Activated CD4-positive, alpha-beta T cell treated with anti-CD3 and anti-CD28 coated beads, Interleukin-2, amount 50 U/mL, for 4 hours (primary cell): ENCODE results near the gene ARFGAP1.

Source experiments
- DNase-seq, 2 experiments: peaks; one replicate each; pipeline ENCODE4 v3.0.0-alpha.2; 2020

ARFGAP1 gene

DNA sequence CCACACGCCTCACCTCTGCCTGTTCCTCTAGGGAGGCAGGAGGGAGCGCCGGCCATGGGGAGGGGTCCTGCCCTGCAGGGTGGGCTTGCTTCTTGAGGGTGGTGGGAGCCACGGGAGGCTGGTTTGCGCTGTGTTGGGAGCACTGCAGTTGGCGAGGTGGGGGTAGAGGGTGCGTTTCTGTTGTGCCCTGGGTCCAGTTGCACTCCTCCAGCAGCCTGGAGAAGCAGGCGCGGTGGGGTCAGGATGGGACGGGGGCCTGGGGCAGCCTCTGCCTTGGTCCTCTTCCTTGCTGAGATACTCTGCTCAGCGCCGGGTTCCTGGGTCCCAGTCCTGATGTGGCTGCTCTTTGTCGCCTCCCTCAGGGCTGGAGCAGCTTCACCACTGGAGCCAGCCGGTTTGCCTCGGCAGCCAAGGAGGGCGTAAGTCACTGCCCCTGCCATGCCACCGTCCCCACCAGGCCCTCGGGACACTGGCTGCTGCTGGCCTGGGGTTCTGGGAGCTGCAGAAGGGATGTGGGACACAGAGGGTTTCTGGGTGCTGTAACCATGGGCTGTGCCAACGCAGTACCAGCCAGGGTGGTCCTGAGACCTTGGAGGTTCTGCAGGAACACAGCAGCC lies 8.4 kb downstream of the ARFGAP1 start:
- DNase-seq: no peak

DNA sequence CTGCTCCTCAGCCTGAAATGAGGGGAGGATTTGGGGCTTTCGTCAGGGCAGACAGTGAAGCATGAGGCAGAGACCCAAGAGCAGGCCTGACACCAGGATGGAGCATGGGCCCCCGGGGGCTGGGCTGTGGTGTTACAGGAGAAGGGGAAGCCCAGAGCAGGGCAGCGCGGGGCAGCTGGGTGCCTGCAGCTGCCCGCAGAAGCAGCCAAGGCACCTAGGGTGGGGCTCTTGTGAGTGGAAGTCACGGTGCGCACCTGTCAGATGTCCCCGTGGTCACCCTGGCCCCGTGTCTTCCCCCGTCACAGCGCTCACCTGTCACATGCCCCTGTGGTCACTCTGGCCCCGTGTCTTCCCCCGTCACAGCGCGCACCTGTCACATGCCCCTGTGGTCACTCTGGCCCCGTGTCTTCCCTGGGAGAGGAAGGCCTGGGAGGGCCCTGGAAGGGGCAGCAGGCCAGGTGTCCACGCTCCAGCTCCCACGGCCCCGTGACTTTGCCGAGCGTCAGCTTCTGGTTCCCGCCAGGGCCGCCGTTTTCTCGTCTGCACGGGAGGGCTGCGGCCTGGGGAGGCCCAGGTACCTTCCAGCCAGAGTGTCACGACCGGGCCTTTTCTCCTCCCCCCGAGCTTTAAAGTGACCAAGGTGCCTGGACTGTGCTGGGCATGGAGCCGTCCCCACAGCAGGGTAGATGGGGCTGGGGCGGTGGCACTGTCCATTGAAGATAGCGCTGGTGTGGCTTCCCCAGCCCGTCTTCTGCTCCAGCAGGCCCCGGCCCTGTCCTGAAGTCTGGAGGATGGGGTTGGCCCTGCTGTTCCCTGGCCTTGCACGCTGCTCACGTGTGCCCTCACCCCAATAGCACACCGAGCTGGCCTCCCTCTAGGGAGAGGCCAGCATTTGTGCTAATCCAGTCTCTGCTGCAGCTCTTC lies 9.4 kb downstream of the ARFGAP1 start:
- no peak for DNase-seq

DNA sequence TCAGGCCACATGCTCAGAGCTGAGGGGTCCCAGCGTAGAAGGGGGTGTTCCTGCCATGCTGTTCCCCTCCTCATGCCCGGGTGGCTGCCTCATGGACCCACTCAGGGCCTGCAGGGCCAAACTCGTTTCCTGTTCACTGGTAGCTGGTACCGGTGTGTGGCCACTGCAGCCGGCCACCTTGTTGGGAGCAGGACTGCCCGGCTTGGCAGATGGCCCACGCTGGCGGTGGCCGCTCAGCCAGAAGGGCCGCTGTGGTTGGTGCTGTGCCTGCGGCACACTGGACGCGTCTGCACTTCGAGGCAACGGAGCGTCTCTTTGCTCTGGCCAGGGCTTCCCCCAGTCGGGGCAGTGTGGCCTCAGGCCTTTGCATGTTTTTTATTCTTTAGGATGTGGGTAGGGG lies 10.3 kb downstream of the ARFGAP1 start:
- DNase-seq: no peak

DNA sequence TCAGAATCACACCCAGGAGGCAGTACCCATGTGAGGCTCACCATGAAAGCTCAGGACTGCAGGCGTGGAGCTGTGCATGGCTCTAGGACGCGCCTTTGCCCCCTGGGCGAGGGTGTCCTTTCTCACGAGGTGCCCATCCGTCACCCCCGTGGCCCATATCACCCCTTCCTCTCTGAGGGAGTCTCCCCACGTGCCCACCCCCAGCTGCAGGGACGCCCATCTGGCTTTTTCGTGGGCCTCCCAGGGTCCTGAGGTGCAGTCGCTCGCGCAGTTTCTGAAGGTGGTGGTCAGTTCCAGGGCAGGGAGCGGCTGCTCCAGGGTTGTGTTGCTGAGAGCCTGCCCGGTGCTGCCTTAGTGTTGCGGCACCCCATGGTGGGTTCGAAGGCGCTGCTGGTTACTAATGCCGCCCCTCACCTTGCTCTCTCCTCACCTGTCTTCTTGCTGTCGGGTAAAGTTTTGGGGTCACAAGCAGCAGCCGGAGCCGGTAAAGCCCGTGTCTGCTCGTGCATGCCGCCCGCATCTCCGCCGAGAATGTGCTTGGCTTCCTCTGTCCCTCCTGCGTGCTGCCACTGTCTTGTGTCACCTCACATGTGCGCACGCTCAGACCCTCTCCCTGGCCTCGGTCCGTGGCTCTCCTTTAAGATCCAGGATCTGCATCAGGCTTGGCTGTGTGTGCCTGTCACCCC lies 10.9 kb downstream of the ARFGAP1 start:
- no peak for DNase-seq

DNA sequence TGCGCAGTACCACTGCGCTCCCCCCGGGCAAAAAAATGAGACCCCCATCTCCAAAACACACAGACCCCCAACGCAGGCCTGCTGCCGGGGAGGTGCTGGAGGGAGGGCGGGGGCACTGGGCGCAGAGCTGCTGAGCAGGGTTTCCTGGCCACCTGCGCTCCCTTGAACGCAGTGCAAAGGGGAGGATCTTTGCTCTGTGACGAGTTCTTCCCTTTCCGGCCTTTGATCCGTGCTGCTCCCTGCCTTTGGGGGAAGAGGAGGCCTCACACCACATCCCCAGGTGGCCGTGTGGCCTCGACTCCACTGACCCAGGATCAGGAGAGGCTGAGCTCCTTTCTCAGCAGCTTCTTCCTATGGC lies 11.4 kb downstream of the ARFGAP1 start:
- DNase-seq: no peak

DNA sequence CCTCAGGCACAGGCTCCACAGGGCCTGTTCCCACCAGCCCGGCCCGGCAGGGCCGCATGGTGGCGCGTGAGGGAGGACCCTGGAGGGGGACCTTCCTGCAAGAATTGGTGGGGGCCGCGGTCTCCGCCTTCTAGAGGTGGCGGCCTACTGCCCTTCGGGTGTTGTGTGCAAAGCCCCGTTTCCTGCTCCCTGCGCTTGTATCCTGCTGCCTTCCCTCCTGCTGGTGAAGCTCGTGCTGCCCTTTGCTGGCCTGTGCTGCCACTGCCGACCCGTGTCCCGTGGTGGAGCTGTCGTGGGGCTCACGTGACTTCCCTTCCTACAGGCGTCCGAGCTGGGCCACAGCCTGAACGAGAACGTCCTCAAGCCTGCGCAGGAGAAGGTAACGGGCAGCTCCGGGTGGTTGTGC lies 11.9 kb downstream of the ARFGAP1 start:
- DNase-seq: no peak

DNA sequence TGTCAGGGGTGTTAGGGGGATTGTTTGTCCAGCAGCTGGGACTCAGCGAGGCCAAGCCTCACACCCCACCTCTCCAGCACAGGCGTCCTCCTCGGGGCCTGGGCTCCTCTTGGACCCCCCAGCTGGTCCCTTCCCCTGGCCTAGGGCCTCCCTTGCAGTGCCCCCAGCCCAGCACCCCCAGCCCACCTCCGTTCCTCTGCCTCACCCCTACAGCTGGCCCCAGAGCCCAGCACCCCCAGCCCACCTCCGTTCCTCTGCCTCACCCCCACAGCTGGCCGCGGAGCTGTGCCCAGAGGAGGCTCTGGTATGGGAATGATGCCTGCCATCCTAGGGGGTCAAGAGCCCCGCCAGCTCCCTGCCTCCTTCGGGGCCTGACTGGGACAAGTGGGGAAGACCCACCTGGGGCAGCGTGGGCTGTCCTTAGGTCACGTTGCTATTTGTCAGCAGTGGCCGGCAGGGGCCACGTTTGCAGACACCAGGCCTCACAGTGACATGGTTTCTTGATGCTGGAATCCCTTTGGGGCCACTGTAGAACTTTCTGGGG lies 12.4 kb downstream of the ARFGAP1 start:
- DNase-seq: no peak

DNA sequence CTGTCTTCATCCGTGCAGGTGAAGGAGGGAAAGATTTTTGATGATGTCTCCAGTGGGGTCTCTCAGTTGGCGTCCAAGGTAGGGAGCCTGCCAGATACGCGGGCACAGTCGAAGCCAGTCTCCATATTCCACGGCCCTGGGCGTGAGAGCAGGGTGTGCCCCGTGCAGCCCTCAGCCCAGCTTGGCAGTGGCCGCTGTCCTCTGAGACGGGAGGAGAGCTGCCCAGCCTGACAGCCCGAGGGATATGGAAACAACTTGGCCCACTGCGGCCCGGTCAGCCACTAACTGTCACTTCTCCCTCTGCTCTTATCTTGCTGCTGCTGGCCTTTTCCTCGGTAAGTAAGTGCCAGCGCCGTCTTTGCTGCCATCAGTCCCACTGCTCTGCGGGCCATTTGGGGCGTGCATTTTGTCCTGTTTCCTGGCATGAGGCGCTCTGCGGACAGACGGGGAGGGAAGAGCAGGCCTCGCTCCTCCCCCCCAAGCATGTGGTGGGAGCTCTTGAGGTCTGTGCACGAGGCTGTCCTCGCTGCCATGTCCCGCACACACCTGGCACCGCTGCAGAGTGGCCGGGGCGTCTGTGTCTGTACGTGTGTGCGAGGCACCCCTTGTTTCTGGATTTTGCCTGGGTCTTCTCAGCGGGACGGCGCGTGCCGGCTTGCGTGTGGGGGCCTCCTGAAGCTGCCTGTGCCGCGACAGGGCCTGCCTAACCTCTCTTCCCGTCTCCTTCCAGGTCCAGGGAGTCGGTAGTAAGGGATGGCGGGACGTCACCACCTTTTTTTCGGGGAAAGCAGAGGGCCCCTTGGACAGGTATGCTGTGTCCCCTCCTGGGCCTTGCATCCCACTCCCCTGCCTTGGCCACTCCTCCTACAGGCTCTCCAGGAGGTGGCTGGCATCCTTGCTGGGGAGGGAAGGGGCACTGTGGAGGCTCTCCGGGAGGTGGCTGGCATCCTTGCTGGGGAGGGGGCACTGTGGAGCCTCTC lies 13.3 kb downstream of the ARFGAP1 start:
- no peak for DNase-seq

DNA sequence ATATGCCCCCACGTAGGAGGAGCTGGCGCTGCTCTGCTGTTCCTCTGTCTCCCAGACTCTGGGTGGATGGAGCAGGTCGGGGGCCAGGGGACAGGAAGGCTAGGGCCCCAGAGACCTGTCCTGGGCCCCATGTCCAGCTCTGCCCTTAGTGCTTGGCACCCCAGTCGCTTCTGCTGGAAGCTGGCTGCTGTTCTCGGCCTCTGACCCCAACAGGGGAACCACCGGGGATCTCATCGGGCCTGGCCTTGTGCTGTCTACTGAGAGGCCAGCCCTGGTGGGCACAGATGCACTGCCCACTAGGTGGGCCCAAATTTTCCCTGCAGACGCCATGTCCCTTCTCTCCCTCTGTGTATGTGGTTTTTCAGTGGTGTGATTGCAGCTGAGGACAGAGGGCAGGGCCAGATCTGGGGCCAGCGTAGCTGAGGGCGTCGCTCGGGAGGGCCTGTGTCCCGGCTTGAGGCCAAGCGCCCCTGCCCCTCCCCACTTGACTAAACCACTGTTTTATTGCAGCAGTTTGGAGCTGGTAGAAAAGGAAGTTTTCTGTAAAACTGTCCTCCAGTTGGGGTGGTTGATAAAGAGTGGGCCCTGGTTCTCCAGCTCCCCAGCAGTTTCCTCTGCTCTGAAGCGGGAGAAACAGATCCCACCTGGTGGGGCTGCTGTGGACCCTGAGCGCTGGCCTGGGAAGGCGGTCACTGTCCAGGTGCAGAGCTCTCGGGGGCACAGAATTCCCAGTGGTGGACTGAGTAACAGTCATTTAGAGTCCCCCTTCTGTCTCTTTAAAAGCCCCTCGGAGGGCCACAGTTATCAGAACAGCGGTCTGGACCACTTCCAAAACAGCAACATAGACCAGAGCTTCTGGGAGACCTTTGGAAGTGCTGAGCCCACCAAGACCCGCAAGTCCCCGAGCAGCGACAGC lies 14.4 kb downstream of the ARFGAP1 start:
- DNase-seq: no peak

DNA sequence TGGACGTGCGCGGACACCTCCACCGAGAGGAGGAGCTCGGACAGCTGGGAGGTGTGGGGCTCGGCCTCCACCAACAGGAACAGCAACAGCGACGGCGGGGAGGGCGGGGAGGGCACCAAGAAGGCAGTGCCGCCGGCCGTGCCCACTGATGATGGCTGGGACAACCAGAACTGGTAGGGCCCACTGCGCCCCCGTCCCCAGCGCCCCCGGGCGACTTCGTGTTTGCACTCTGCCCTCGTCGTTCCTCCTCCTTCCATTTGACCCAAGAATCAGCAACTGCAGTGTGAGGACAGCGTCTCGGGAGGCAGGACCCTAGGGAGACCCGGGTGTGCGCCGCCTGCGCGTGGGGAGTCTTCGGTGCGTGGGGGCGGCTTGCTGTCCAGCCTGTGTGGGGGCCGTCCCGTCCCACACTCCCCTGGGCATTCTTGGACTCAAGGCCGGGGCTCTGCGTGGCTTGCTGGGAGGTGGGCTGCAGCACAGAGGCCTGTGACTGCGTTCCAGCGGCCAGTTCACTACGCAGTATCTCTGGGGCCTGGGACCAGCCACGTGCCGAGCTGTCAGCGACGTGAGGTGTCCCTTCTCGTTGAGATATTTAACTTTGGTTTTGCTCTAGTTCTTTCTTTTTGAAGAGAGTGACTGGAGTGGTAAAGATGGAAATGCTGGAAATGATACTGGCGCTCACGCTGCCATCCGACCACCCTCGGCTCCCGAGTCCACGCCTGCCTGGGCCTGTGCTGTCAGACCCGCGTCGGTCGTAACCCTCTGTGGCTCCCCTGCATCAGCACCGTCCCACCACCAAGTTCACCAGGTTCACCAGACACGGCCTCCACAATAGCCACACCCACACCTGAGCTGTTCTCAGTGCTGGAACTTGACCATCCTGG lies 15.3 kb downstream of the ARFGAP1 start:
- no peak for DNase-seq

DNA sequence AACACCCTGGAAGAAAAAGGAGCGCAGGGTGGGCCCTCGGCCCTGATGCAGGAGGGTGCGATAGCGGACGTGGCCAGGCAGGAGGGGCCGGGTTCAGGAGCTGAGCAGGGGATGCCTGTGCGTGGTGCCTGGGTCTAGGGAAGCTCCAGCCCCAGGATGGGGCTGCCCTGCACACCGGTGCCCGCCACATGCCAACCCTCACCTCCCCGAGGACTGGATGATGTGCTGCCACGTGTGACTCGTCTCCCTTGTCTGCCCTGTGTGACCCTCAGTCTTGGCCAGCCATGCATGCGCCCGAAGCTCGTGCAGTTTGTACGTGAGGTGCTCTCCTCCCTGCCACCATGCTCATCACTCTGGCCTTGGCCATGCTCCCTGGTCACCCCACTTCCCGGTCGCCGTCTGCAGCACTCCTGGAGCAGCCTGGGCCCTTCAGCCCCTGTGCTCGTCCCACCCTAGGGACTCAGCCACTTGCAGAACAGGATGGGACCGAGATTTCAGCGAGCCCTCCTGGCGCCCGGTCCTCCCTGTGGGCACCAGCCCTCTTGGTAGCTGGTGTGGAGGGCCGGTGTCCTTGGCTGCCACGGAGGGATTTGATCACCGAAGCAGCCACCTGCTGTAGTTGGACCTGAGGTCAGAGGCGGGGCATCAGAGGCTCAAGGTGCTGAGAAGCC lies 16.1 kb downstream of the ARFGAP1 start:
- no peak for DNase-seq

DNA sequence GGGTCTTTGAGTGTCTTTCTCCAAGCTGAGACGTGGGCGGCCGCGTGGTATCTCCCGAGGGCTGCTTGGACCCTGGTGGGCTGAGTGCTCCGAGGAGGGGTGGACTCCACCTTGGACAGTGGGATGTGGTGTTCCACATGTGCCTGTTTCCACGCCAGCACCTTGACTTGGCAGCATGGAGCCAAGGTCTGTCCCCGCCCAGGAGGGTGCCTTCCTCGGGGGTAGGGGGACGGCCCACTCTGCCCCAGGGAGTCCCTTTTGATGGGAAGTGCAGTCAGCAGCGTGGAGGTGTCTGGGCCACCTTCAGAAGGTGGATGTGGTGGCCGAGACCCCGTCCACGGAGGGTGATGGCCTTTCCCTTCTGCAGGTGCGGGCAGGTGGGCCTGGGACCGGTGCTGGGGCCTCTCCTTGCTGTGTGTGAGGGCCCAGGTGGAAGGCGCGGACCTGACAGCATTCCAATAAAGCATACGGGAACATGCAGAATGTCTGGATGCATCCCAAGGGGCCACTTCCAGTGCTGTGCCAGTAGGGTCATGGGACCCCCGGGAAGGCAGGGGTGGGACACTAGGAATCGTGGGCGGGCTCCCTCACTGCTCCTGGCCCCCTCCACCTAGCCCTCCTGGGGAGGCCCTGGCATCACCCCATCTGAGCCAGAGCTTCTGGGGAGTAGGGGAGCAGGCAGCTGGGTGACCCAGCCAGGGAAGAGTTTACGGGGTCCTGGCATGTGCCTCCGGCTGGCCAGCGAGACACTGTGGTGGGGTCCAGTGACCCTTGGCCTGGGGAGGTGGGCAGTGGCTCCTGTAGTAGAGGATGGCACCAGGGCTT lies 16.9 kb downstream of the ARFGAP1 start:
- DNase-seq: no peak

DNA sequence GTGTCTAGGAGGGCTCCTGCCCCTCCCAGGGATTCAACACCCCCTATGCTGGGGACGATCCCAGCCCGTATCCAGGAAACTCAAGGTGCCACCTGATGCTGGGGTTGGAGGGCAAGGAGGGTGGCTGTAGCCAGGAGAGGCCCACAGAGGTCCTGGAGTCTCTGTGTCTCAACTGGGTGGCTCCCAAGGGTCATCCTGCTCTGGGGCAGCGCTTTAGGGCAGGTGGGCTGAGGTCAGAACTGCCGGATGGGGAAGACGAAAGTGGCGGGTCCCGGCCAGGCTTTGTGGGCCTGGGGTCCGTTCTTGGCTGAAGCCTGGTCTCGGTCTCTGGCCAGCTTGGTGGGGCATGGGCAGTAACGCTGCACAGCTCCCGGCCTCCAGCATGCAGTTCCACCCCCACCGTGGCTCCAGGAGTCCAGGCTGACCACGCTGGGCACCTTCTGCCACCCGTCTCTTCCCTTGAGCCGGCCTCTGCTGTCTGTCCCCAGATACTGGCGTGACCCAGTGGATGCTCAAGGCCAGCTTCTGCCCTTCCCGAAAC lies 17.6 kb downstream of the ARFGAP1 start:
- no peak for DNase-seq

DNA sequence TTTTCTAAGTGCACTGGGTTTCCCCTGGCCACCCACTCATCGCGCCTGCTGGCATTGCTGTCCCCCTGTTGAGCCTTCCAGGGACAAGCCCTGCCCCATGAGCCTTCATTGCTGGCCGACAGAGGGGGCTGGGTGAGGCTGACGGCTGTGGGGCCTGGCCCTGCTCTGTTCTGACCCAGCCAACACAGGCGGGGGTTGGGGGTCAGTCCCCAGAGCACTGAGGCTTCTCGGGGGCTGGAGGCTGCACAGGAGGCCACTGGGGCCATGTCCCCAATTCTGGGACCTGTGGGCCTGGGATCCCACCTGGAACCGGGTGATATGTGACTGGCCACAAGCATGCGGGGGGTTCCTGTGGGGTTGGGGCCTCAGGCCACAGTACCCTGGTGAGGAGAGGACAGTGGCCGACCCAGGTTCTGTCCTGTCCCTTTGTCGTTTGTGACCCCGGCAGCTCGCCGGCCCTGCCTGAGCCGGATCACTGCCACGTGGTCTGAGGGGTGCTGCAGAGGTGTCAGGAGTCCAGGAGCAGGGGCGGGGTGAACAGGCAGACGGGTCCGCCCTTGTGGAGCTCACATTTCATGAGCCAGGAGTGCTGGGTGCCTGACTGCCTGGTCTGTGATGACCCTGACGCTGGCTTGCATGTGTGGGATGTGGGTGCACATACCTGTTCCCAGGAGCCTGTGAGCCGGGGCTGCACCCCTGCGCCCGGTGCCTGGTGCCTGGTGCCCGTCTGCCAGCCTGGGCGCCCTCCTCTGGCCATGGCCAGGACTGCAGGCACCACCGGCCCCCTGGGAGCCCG lies 18.3 kb downstream of the ARFGAP1 start:
- peak; percentile 44 to 49 for DNase-seq

DNA sequence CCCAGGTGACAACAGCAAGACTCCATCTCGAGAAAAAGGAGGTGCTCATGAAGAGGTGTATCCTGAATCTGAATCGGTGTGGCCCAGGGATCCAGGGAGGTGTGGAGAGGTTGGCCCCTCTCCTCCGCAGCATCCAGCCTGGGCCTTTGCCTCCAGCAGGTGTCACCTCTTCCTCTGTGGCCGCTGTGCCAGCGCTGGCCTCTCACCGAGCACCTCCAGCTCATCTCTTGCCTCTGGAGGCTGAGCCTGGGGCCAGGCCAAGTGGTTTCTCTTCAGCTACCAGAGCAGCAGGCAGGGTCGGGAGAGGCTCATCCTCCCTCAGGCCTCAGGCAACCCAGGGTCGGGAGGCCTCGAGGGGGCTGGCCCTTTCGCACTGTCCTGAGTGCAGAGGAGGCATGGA lies 19.2 kb downstream of the ARFGAP1 start:
- DNase-seq: no peak

DNA sequence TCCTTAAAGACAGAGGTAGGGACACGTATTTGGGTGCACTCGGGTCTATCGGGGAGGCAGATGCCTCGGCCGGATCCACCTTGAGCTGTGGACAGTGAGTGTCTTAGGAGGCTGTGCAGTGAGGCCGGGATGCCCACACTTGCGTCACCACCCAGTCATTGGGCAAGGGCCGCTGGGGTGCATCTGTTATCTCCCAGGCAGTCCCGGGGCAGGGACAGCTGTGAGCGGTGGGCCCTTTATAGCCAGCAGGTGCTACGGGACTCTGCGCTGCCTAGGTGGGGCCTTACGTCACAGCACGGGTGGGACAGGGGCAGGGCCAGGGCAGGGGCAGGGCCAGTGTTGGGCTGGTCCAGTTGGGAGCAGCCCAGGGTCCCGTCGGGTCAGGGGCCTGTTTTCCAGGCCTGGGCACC lies 19.7 kb downstream of the ARFGAP1 start:
- DNase-seq: no peak

DNA sequence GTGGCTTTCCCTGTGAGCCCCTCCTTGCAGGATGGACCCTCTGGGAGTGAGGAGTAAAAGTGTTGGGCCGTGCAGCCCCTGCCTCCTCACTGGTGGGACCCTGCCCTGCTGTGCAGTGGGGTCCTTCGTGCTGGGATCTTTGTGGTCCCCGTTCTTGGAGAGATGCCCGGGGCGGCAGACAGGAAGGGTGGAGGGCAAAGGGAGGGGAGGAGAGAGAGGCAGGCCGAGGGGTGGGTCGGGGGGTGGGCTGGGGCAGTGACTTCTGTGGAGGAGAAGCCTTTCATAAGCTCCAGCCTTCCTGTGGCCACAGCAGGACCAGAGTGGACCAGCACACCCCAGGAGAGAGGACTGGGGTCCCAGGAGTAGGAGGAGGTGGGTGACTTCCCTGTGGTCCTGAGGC lies 20.3 kb downstream of the ARFGAP1 start, which contains the start of gene COL20A1:
COL20A1 (plus strand) TSS at position 283 of the 400 bp plus-strand sequence. CDS start 1,922 bp downstream, outside the sequence.
- no peak for DNase-seq
